Mesendoderm (in vitro differentiated cells): ENCODE results near the gene ADAM12.

Experiments
- DNase-seq: peaks from one replicate; pipeline ENCODE4 v3.0.0; 2013
- H2AK5ac ChIP-seq: 2 replicates; pipeline ENCODE4 v1.6.1; 2013; ENCODE audit warnings: low read length, inconsistent platforms
- H2BK120ac ChIP-seq: 2 replicates; pipeline ENCODE4 v1.6.1; 2013; ENCODE audit warnings: low read depth, mild to moderate bottlenecking, low read length, moderate library complexity, mixed read lengths
- H2BK15ac ChIP-seq: replicated peaks from 2 replicates; pipeline ENCODE4 v1.6.1; 2013; ENCODE audit warnings: low read depth, mild to moderate bottlenecking, moderate library complexity
- H2BK5ac ChIP-seq: 2 replicates; pipeline ENCODE4 v1.6.1; 2013; ENCODE audit warnings: low read length, inconsistent platforms
- H3K18ac ChIP-seq: 2 replicates; pipeline ENCODE4 v1.6.1; 2013; ENCODE audit warnings: mild to moderate bottlenecking, low read length, mixed read lengths
- H3K23ac ChIP-seq: one replicate; pipeline ENCODE4 v1.6.1; 2013; ENCODE audit warnings: low read length
- H3K27ac ChIP-seq: 2 replicates; pipeline ENCODE4 v1.5.1; 2013; ENCODE audit warnings: low read depth, mild to moderate bottlenecking, inconsistent platforms, low read length, moderate library complexity
- H3K27me3 ChIP-seq: 2 replicates; pipeline ENCODE4 v1.6.1; 2013; ENCODE audit warnings: low read length, control low read depth, mild to moderate bottlenecking, inconsistent platforms; ENCODE audit not compliant: insufficient read depth, poor library complexity
- H3K36me3 ChIP-seq: 2 replicates; pipeline ENCODE4 v1.6.1; 2013; ENCODE audit warnings: low read length, inconsistent platforms; ENCODE audit not compliant: control insufficient read depth, insufficient read depth
- H3K4ac ChIP-seq: one replicate; pipeline ENCODE4 v1.6.1; 2013; ENCODE audit warnings: low read depth, mild to moderate bottlenecking, low read length, moderate library complexity
- H3K4me1 ChIP-seq: 2 replicates; pipeline ENCODE4 v1.6.1; 2013; ENCODE audit warnings: low read depth, low read length, inconsistent platforms; ENCODE audit not compliant: control insufficient read depth
- H3K4me2 ChIP-seq: 2 replicates; pipeline ENCODE4 v1.6.1; 2013; ENCODE audit warnings: low read length
- H3K4me3 ChIP-seq: 2 replicates; pipeline ENCODE4 v1.5.1; 2013; ENCODE audit warnings: mild to moderate bottlenecking, low read length
- H3K56ac ChIP-seq: one replicate; pipeline ENCODE4 v1.6.1; 2013; ENCODE audit warnings: low read length
- H3K79me1 ChIP-seq: 2 replicates; pipeline ENCODE4 v1.6.1; 2013; ENCODE audit warnings: low read length, inconsistent platforms
- H3K79me2 ChIP-seq: 2 replicates; pipeline ENCODE4 v1.6.1; 2013; ENCODE audit warnings: mild to moderate bottlenecking, low read length; ENCODE audit not compliant: control insufficient read depth, insufficient read depth
- H3K9ac ChIP-seq: 2 replicates; pipeline ENCODE4 v1.6.1; 2013; ENCODE audit warnings: low read length, inconsistent platforms
- H4K5ac ChIP-seq: one replicate; pipeline ENCODE4 v1.6.1; 2013; ENCODE audit warnings: low read length
- H4K8ac ChIP-seq: one replicate; pipeline ENCODE4 v1.6.1; 2013; ENCODE audit warnings: low read depth, mild to moderate bottlenecking, control low read depth, low read length, moderate library complexity
- WGBS: extraction: QIAGEN DNeasy Blood & Tissue Kit; methylation state at CpG from one replicate; pipeline ENCODE4 v1.1.7; 2013; ENCODE audit warnings: low lambda C conversion rate, missing lambda C conversion rate; ENCODE audit not compliant: insufficient coverage; ENCODE audit errors: extremely low coverage; 5-methylcytosine and 5-hydroxymethylcytosine counted together

The ADAM12 gene

GRCh38 chr10:126110489-126111180, 277.6 kb downstream of the ADAM12 start:
- WGBS, result no CpG with 5 or more reads among the region's 5 CpGs
- Histone ChIP-seq H3K79me1 (no peaks in the 10 kb centered on the region), H3K56ac (no peak overlapping the region), H2AK5ac (no peak overlapping the region), H3K79me2 (no peaks in the 10 kb centered on the region), H3K27me3 (no peaks in the 10 kb centered on the region), H3K18ac (no peak overlapping the region), H3K4me2 (no peak overlapping the region), H3K27ac (no peak overlapping the region), H4K5ac (no peak overlapping the region), H3K4me3 (no peak overlapping the region), H3K4ac (no peak overlapping the region), H4K8ac (no peak overlapping the region), H3K9ac (no peak overlapping the region), H3K4me1 (no peaks in the 10 kb centered on the region), H2BK5ac (no peak overlapping the region), H2BK15ac (no peak overlapping the region), H3K23ac (no peak overlapping the region), H2BK120ac (no peak overlapping the region), H3K36me3 (no peaks in the 10 kb centered on the region)
- DNase-seq, result no peak

- H3K9ac ChIP-seq, result no peak overlapping the region
- no peaks in the 10 kb centered on the region for H3K79me2 ChIP-seq
- no peaks in the 10 kb centered on the region for H3K79me1 ChIP-seq
- H3K4me2 ChIP-seq, result no peak overlapping the region
- no CpG with 5 or more reads among the region's 5 CpGs for WGBS
- no peak overlapping the region for H2BK15ac ChIP-seq
- H2BK5ac ChIP-seq, result no peak overlapping the region
- no peak overlapping the region for H3K27ac ChIP-seq
- H3K56ac ChIP-seq, result no peak overlapping the region
- H3K4me1 ChIP-seq, result no peaks in the 10 kb centered on the region
- H3K23ac ChIP-seq, result no peak overlapping the region
- no peak overlapping the region for H4K5ac ChIP-seq
- no peak overlapping the region for H3K18ac ChIP-seq
- no peak overlapping the region for H3K4ac ChIP-seq
- no peak for DNase-seq
- H3K36me3 ChIP-seq, result no peaks in the 10 kb centered on the region
- H4K8ac ChIP-seq, result no peak overlapping the region
- no peak overlapping the region for H2BK120ac ChIP-seq
- H3K4me3 ChIP-seq, result no peak overlapping the region
- no peaks in the 10 kb centered on the region for H3K27me3 ChIP-seq
- no peak overlapping the region for H2AK5ac ChIP-seq
Measured at GRCh38 chr10:126109893-126110292, 278.4 kb downstream of the ADAM12 start.

GRCh38 chr10:126108693-126109092, 279.6 kb downstream of the ADAM12 start:
- no peak overlapping the region for H3K4ac ChIP-seq
- no peak overlapping the region for H2BK5ac ChIP-seq
- no peak for DNase-seq
- no peak overlapping the region for H3K27ac ChIP-seq
- H4K5ac ChIP-seq, result no peak overlapping the region
- H2BK120ac ChIP-seq, result no peak overlapping the region
- H3K79me1 ChIP-seq, result no peaks in the 10 kb centered on the region
- H2AK5ac ChIP-seq, result no peak overlapping the region
- H3K23ac ChIP-seq, result no peak overlapping the region
- H4K8ac ChIP-seq, result no peak overlapping the region
- no peaks in the 10 kb centered on the region for H3K36me3 ChIP-seq
- no CpG with 5 or more reads among the region's 4 CpGs for WGBS
- H3K9ac ChIP-seq, result no peak overlapping the region
- H3K79me2 ChIP-seq, result no peaks in the 10 kb centered on the region
- no peak overlapping the region for H2BK15ac ChIP-seq
- H3K4me2 ChIP-seq, result no peak overlapping the region
- H3K56ac ChIP-seq, result no peak overlapping the region
- no peaks in the 10 kb centered on the region for H3K4me1 ChIP-seq
- H3K4me3 ChIP-seq, result no peak overlapping the region
- no peak overlapping the region for H3K18ac ChIP-seq
- no peaks in the 10 kb centered on the region for H3K27me3 ChIP-seq

GRCh38 chr10:126104767-126105166, 283.5 kb downstream of the ADAM12 start:
- H2AK5ac ChIP-seq, result no peak overlapping the region
- no peak overlapping the region for H3K9ac ChIP-seq
- no peaks in the 10 kb centered on the region for H3K27me3 ChIP-seq
- no peak overlapping the region for H3K4me3 ChIP-seq
- H3K36me3 ChIP-seq, result no peaks in the 10 kb centered on the region
- H3K4me2 ChIP-seq, result no peak overlapping the region
- H2BK5ac ChIP-seq, result no peak overlapping the region
- no peak overlapping the region for H2BK15ac ChIP-seq
- no peak overlapping the region for H3K27ac ChIP-seq
- no CpG with 5 or more reads among the region's 8 CpGs for WGBS
- H3K4me1 ChIP-seq, result no peaks in the 10 kb centered on the region
- no peaks in the 10 kb centered on the region for H3K79me2 ChIP-seq
- no peaks in the 10 kb centered on the region for H3K79me1 ChIP-seq
- no peak overlapping the region for H3K56ac ChIP-seq
- no peak overlapping the region for H4K5ac ChIP-seq
- no peak overlapping the region for H3K23ac ChIP-seq
- no peak overlapping the region for H2BK120ac ChIP-seq
- no peak overlapping the region for H3K18ac ChIP-seq
- H3K4ac ChIP-seq, result no peak overlapping the region
- H4K8ac ChIP-seq, result no peak overlapping the region
- DNase-seq, result no peak

- H4K5ac ChIP-seq, result no peak overlapping the region
- no CpG with 5 or more reads among the region's 9 CpGs for WGBS
- H3K4ac ChIP-seq, result no peak overlapping the region
- no peak overlapping the region for H2BK120ac ChIP-seq
- no peak overlapping the region for H3K18ac ChIP-seq
- H3K56ac ChIP-seq, result no peak overlapping the region
- H3K9ac ChIP-seq, result no peak overlapping the region
- H2BK15ac ChIP-seq, result no peak overlapping the region
- H3K27me3 ChIP-seq, result no peaks in the 10 kb centered on the region
- H2BK5ac ChIP-seq, result no peak overlapping the region
- H3K27ac ChIP-seq, result no peak overlapping the region
- no peak overlapping the region for H3K4me3 ChIP-seq
- H3K79me1 ChIP-seq, result no peaks in the 10 kb centered on the region
- no peak overlapping the region for H4K8ac ChIP-seq
- H3K36me3 ChIP-seq, result no peaks in the 10 kb centered on the region
- no peaks in the 10 kb centered on the region for H3K79me2 ChIP-seq
- no peak overlapping the region for H2AK5ac ChIP-seq
- no peak overlapping the region for H3K4me2 ChIP-seq
- no peaks in the 10 kb centered on the region for H3K4me1 ChIP-seq
- DNase-seq, result no peak
- no peak overlapping the region for H3K23ac ChIP-seq
Measured at GRCh38 chr10:126102636-126103035, 285.6 kb downstream of the ADAM12 start.

- no peak for DNase-seq
- Histone ChIP-seq H3K4me2 (no peak overlapping the region), H3K27me3 (no peaks in the 10 kb centered on the region), H4K8ac (no peak overlapping the region), H2BK120ac (no peak overlapping the region), H3K36me3 (no peaks in the 10 kb centered on the region), H3K27ac (no peak overlapping the region), H3K4ac (no peak overlapping the region), H4K5ac (no peak overlapping the region), H3K4me3 (no peak overlapping the region), H3K23ac (no peak overlapping the region), H3K56ac (no peak overlapping the region), H3K18ac (no peak overlapping the region), H2AK5ac (no peak overlapping the region), H3K4me1 (no peaks in the 10 kb centered on the region), H3K79me1 (no peaks in the 10 kb centered on the region), H3K79me2 (no peaks in the 10 kb centered on the region), H3K9ac (no peak overlapping the region), H2BK15ac (no peak overlapping the region), H2BK5ac (no peak overlapping the region)
- no CpG with 5 or more reads among the region's 4 CpGs for WGBS
Measured at GRCh38 chr10:126101736-126102135, 286.5 kb downstream of the ADAM12 start.
